ENCODE measurements around the gene FBXL7.

The FBXL7 gene

GRCh38 chr5:15798006-15798405 lies 298.0 kb downstream of the FBXL7 start:
- H3K4me3 ChIP-seq (ENCODE audit: low read depth, low read length), result no peak overlapping the region
- TF ChIP-seq POLR2A (IDR thresholded peaks at IDR 0.05; ENCODE audit: extremely low read depth, insufficient read length) (no peak), CTCF (IDR thresholded peaks at IDR 0.05; ENCODE audit: low read depth, low read length) (no peak), MYC (IDR thresholded peaks at IDR 0.05; ENCODE audit: low read depth, low read length) (no peak)
- TF ChIP-seq, protein P1, sequence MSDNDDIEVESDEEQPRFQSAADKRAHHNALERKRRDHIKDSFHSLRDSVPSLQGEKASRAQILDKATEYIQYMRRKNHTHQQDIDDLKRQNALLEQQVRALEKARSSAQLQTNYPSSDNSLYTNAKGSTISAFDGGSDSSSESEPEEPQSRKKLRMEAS (IDR thresholded peaks at IDR 0.05; ENCODE audit: low read depth, low read length), result no peak
- no peak for DNase-seq (ENCODE audit: low read depth)

DNA sequence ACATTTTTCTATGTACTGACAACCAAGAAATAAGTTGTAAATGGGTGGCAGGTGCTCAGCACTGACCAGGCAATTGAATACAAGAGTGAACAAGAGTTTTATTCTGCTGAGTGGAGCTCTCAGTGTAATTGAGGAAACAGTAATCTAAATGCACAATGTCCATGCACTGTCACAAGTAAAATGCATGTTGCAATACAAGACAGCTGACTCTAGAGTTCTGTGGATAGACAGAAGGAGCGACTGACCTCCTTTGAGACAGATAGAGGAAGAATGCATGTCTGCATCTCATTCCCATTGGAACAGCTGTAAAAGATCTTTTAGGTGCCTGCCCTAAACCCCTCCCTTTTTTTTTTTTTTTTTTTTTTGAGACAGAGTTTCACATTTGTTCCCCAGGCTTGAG lies 299.0 kb downstream of the FBXL7 start:
- no peak overlapping the region for H3K4me3 ChIP-seq (ENCODE audit: low read depth, low read length)
- no peak for DNase-seq (ENCODE audit: low read depth)
- TF ChIP-seq POLR2A (IDR thresholded peaks at IDR 0.05; ENCODE audit: extremely low read depth, insufficient read length) (no peak), MYC (IDR thresholded peaks at IDR 0.05; ENCODE audit: low read depth, low read length) (no peak), CTCF (IDR thresholded peaks at IDR 0.05; ENCODE audit: low read depth, low read length) (no peak)
- TF ChIP-seq, protein P1 (IDR thresholded peaks at IDR 0.05; ENCODE audit: low read depth, low read length), result no peak

DNA sequence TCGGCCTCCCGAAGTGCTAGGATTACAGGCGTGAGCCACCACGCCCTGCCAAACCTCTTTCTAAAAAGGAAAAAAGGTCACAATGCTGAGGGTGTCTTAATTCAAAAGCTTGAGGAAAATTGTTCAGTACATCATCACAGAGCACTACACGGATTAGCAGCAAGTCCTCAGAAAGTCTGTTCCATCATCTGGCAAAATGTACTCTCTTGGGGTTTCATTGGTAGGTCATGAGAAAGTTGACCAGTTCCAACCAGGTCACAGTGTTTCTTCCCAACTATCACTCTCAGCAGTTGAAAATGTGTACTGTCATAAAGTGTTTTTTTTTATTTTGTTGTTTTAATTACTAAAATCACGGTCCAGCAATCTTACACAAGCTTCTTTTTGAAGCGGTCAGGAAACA lies 299.6 kb downstream of the FBXL7 start:
- TF ChIP-seq MYC (IDR thresholded peaks at IDR 0.05; ENCODE audit: low read depth, low read length) (no peak), POLR2A (IDR thresholded peaks at IDR 0.05; ENCODE audit: extremely low read depth, insufficient read length) (no peak), CTCF (IDR thresholded peaks at IDR 0.05; ENCODE audit: low read depth, low read length) (no peak)
- TF ChIP-seq, protein P1 (IDR thresholded peaks at IDR 0.05; ENCODE audit: low read depth, low read length), result no peak
- no peak overlapping the region for H3K4me3 ChIP-seq (ENCODE audit: low read depth, low read length)
- no peak for DNase-seq (ENCODE audit: low read depth)

GRCh38 chr5:15803280-15803679 lies 303.3 kb downstream of the FBXL7 start:
- H3K4me3 ChIP-seq (ENCODE audit: low read depth, low read length), result no peak overlapping the region
- TF ChIP-seq CTCF (IDR thresholded peaks at IDR 0.05; ENCODE audit: low read depth, low read length) (no peak), POLR2A (IDR thresholded peaks at IDR 0.05; ENCODE audit: extremely low read depth, insufficient read length) (no peak), MYC (IDR thresholded peaks at IDR 0.05; ENCODE audit: low read depth, low read length) (no peak)
- TF ChIP-seq, protein P1 (IDR thresholded peaks at IDR 0.05; ENCODE audit: low read depth, low read length), result no peak
- no peak for DNase-seq (ENCODE audit: low read depth)

GRCh38 chr5:15806613-15807012 lies 306.6 kb downstream of the FBXL7 start:
- DNase-seq (ENCODE audit: low read depth), result no peak

More at GRCh38 chr5:15806613-15807012, 306.6 kb downstream of the FBXL7 start:
- TF ChIP-seq POLR2A (IDR thresholded peaks at IDR 0.05; ENCODE audit: extremely low read depth, insufficient read length) (no peak), MYC (IDR thresholded peaks at IDR 0.05; ENCODE audit: low read depth, low read length) (no peak), CTCF (IDR thresholded peaks at IDR 0.05; ENCODE audit: low read depth, low read length) (no peak)
- TF ChIP-seq, protein P1 (IDR thresholded peaks at IDR 0.05; ENCODE audit: low read depth, low read length), result no peak
- no peak overlapping the region for H3K4me3 ChIP-seq (ENCODE audit: low read depth, low read length)

All from NB4 (cell line).